Stimulated activated CD8-positive, alpha-beta memory T cell treated with anti-CD3 and anti-CD28 coated beads, Interleukin-7, amount 100 ng/mL, for 48 hours (primary cell): ENCODE measurements around the gene ZNF780A.
"Not testable (repeated sequence)": the region's sequence is repeated elsewhere in the genome, so short reads cannot be mapped to it uniquely, and the experiment has no call there.

Experiments
- DNase-seq, 2 donors: peaks; one replicate each; pipeline ENCODE4 v3.0.0-alpha.2; 2020; ENCODE audit warnings: low read depth in 1 of 2; ENCODE audit errors: extremely low read depth in 1 of 2

ZNF780A gene

GRCh38 chr19:40088299-40089047 is 2.3 kb downstream of the ZNF780A start:
- no peak for DNase-seq

GRCh38 chr19:40084948-40085347 is 5.8 kb downstream of the ZNF780A start:
- DNase-seq, result no peak

- DNase-seq, result no peak
Measured at GRCh38 chr19:40081411-40081810, 9.3 kb downstream of the ZNF780A start.

- DNase-seq, result no peak
Measured at GRCh38 chr19:40080289-40080688, 10.5 kb downstream of the ZNF780A start.

GRCh38 chr19:40078377-40078776 is 12.4 kb downstream of the ZNF780A start:
- no peak for DNase-seq

GRCh38 chr19:40070058-40070457 is 20.7 kb downstream of the ZNF780A start:
- no peak for DNase-seq

GRCh38 chr19:40059624-40060023 is 31.1 kb downstream of the ZNF780A start:
- DNase-seq, result no peak

GRCh38 chr19:40057166-40057565 is 33.6 kb downstream of the ZNF780A start:
- no peak for DNase-seq

GRCh38 chr19:40056505-40056904 is 34.2 kb downstream of the ZNF780A start:
- DNase-seq, result no peak

- DNase-seq, result peak; percentile 41 to 58
Measured at GRCh38 chr19:40055832-40056504, 34.8 kb downstream of the ZNF780A start, which contains the start of gene ZNF780B. TSS of gene ZNF780B (minus strand) at chr19:40056231. CDS start at chr19:40050332, 5,899 bp downstream.

- DNase-seq, result no peak
Measured at GRCh38 chr19:40055049-40055448, 35.7 kb downstream of the ZNF780A start.

- no peak for DNase-seq
Measured at GRCh38 chr19:40054632-40055031, 36.1 kb downstream of the ZNF780A start.

GRCh38 chr19:40053491-40053890 is 37.3 kb downstream of the ZNF780A start:
- DNase-seq, result no peak

- DNase-seq, result not testable (repeated sequence)
Measured at GRCh38 chr19:40041718-40042117, 49.0 kb downstream of the ZNF780A start.

- not testable (repeated sequence) for DNase-seq
Measured at GRCh38 chr19:40038047-40038446, 52.7 kb downstream of the ZNF780A start.

- no peak for DNase-seq
Measured at GRCh38 chr19:40035996-40036395, 54.7 kb downstream of the ZNF780A start.

GRCh38 chr19:40033989-40034560 is 56.7 kb downstream of the ZNF780A start:
- no peak for DNase-seq

GRCh38 chr19:40026597-40026970 is 64.2 kb downstream of the ZNF780A start:
- no peak for DNase-seq

- no peak for DNase-seq
Measured at GRCh38 chr19:40025938-40026596, 64.7 kb downstream of the ZNF780A start.

- DNase-seq, result no peak
Measured at GRCh38 chr19:40023969-40024368, 66.8 kb downstream of the ZNF780A start.
